ENCODE results near the gene RNF20.
"Not testable (repeated sequence)": the region's sequence is repeated elsewhere in the genome, so short reads cannot be mapped to it uniquely, and the experiment has no call there.

RNF20 gene

DNA sequence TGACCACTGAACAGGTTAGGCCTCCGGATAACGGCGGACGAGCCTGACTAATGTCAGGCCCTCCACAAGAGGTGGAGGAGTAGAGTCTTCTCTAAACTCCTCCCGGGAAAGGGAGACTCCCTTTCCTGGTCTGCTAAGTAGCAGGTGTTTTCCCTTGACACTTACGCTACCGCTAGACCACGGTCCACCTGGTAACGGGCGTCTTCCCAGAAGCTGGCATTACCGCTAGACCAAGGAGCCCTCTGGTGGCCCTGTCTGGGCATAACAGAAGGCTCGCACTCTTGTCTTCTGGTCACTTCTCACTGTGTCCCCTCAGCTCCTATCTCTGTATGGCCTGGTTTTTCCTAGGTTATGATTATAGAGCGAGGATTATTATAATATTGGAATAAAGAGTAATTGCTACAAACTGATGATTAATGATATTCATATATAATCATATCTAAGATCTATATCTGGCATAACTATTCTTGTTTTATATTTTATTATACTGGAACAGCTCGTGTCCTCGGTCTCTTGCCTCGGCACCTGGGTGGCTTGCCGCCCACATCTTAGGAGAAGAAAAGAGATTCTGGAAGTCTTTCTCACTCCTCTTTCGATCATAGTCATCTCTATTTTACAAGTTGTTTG is 15.9 kb downstream of the RNF20 start:
- H3K4me3 ChIP-seq (ENCODE audit: low read length); H3K27ac ChIP-seq (ENCODE audit: low read length); H3K27me3 ChIP-seq (ENCODE audit: low read depth, low read length); H3K79me2 ChIP-seq (ENCODE audit: low read length); H4K20me1 ChIP-seq (ENCODE audit: insufficient read depth, low read length); H2AFZ ChIP-seq (ENCODE audit: low read depth, low read length); H3K9ac ChIP-seq (ENCODE audit: low read length); H3K4me1 ChIP-seq (ENCODE audit: low read length); H3K4me2 ChIP-seq (ENCODE audit: low read length); H3K9me3 ChIP-seq (ENCODE audit: insufficient read depth, low read length): not testable (repeated sequence)
- peaks cover 77% of the 10 kb centered on the region for H3K36me3 ChIP-seq (replicated peaks; ENCODE audit: low read depth, low read length)
- TF ChIP-seq, protein P1, sequence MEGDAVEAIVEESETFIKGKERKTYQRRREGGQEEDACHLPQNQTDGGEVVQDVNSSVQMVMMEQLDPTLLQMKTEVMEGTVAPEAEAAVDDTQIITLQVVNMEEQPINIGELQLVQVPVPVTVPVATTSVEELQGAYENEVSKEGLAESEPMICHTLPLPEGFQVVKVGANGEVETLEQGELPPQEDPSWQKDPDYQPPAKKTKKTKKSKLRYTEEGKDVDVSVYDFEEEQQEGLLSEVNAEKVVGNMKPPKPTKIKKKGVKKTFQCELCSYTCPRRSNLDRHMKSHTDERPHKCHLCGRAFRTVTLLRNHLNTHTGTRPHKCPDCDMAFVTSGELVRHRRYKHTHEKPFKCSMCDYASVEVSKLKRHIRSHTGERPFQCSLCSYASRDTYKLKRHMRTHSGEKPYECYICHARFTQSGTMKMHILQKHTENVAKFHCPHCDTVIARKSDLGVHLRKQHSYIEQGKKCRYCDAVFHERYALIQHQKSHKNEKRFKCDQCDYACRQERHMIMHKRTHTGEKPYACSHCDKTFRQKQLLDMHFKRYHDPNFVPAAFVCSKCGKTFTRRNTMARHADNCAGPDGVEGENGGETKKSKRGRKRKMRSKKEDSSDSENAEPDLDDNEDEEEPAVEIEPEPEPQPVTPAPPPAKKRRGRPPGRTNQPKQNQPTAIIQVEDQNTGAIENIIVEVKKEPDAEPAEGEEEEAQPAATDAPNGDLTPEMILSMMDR (IDR thresholded peaks at IDR 0.05; ENCODE audit: low read depth, low read length): 0 out of 2 replicates have a peak, but pooled peaks have one; percentile 3

DNA sequence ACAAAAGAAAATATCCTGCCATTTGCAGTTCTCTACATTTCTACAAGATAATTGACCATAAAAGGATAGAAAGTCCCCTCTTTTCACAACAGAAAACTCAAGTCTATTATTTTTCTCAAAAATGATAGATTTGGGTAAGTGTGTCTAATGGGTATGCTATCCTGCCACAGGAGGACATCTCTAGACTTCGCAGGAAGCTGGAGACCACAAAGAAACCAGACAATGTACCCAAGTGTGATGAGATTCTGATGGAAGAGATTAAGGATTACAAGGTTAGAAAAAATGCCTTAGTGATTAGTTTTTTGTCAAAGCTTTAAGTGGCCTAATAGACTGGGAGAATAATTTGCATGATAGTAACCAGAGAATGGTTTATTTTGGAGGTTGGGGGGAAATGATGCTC is 28.1 kb downstream of the RNF20 start:
- Histone ChIP-seq H3K36me3 (replicated peaks; ENCODE audit: low read depth, low read length) (peaks cover 64% of the 10 kb centered on the region), H2AFZ (ENCODE audit: low read depth, low read length) (no peak overlapping the region), H3K4me1 (ENCODE audit: low read length) (no peaks in the 10 kb centered on the region), H3K79me2 (ENCODE audit: low read length) (no peaks in the 10 kb centered on the region; the same call in 1 of the 2 replicates), H3K27ac (ENCODE audit: low read length) (no peak overlapping the region), H3K4me2 (ENCODE audit: low read length) (no peak overlapping the region), H3K27me3 (ENCODE audit: low read depth, low read length) (no peaks in the 10 kb centered on the region), H4K20me1 (ENCODE audit: insufficient read depth, low read length) (no peaks in the 10 kb centered on the region), H3K9me3 (ENCODE audit: insufficient read depth, low read length) (no peaks in the 10 kb centered on the region), H3K9ac (ENCODE audit: low read length) (no peak overlapping the region), H3K4me3 (ENCODE audit: low read length) (no peak overlapping the region)
- TF ChIP-seq, protein P1 (IDR thresholded peaks at IDR 0.05; ENCODE audit: low read depth, low read length): no peak
- no peak for TF ChIP-seq EZH2phosphoT487 (IDR thresholded peaks at IDR 0.05; ENCODE audit: low read depth)

- Histone ChIP-seq H3K4me3 (ENCODE audit: low read length) (no peak overlapping the region), H3K4me2 (ENCODE audit: low read length) (no peak overlapping the region), H3K27me3 (ENCODE audit: low read depth, low read length) (no peaks in the 10 kb centered on the region), H3K36me3 (replicated peaks; ENCODE audit: low read depth, low read length) (peaks cover 63% of the 10 kb centered on the region), H3K79me2 (ENCODE audit: low read length) (no peaks in the 10 kb centered on the region; the same call in 1 of the 2 replicates), H3K9ac (ENCODE audit: low read length) (no peak overlapping the region), H2AFZ (ENCODE audit: low read depth, low read length) (no peak overlapping the region), H3K4me1 (ENCODE audit: low read length) (no peaks in the 10 kb centered on the region), H3K9me3 (ENCODE audit: insufficient read depth, low read length) (no peaks in the 10 kb centered on the region), H4K20me1 (ENCODE audit: insufficient read depth, low read length) (no peaks in the 10 kb centered on the region), H3K27ac (ENCODE audit: low read length) (no peak overlapping the region)
- TF ChIP-seq EZH2phosphoT487 (IDR thresholded peaks at IDR 0.05; ENCODE audit: low read depth): no peak
These were observed 29.3 kb downstream of the RNF20 start for GRCh38 chr9:101562966-101563365.

GRCh38 chr9:101564252-101564651 is 30.6 kb downstream of the RNF20 start:
- H3K36me3 ChIP-seq (replicated peaks; ENCODE audit: low read depth, low read length): peaks cover 60% of the 10 kb centered on the region
- TF ChIP-seq, protein P1 (IDR thresholded peaks at IDR 0.05; ENCODE audit: low read depth, low read length): no peak
- TF ChIP-seq EZH2phosphoT487 (IDR thresholded peaks at IDR 0.05; ENCODE audit: low read depth): no peak
- no peak overlapping the region for H3K27ac ChIP-seq (ENCODE audit: low read length)

More at GRCh38 chr9:101564252-101564651, 30.6 kb downstream of the RNF20 start:
- no peaks in the 10 kb centered on the region for H3K9me3 ChIP-seq (ENCODE audit: insufficient read depth, low read length)
- no peaks in the 10 kb centered on the region for H4K20me1 ChIP-seq (ENCODE audit: insufficient read depth, low read length)
- H3K4me1 ChIP-seq (ENCODE audit: low read length): no peaks in the 10 kb centered on the region
- no peak overlapping the region for H3K4me3 ChIP-seq (ENCODE audit: low read length)
- H2AFZ ChIP-seq (ENCODE audit: low read depth, low read length): no peak overlapping the region
- H3K27me3 ChIP-seq (ENCODE audit: low read depth, low read length): no peaks in the 10 kb centered on the region
- H3K79me2 ChIP-seq (ENCODE audit: low read length): no peaks in the 10 kb centered on the region; the same call in 1 of the 2 replicates
- H3K4me2 ChIP-seq (ENCODE audit: low read length): no peak overlapping the region
- H3K9ac ChIP-seq (ENCODE audit: low read length): no peak overlapping the region
